Muscle layer of colon (tissue), 2 donors: ENCODE measurements around the gene C9orf72.
A peak's percentile ranks its signal among the peaks of the same experiment; 100 is the strongest.

Experiments
- H3K27ac ChIP-seq: one replicate; pipeline ENCODE4 v1.7.0; 2013; ENCODE audit warnings: low read depth, mild to moderate bottlenecking, low read length, moderate library complexity
- H3K27me3 ChIP-seq, 2 donors: one replicate each; pipeline ENCODE4 v1.7.0; 2013; ENCODE audit warnings: low read length in 2 of 2, mild to moderate bottlenecking in 2 of 2; ENCODE audit not compliant: insufficient read depth in 2 of 2, control insufficient read depth in 1 of 2
- H3K36me3 ChIP-seq: one replicate; pipeline ENCODE4 v1.7.0; 2013; ENCODE audit warnings: mild to moderate bottlenecking, low read length; ENCODE audit not compliant: insufficient read depth
- H3K4me1 ChIP-seq: one replicate; pipeline ENCODE4 v1.7.0; 2013; ENCODE audit warnings: mild to moderate bottlenecking, low read length; ENCODE audit not compliant: insufficient read depth
- H3K4me3 ChIP-seq, 2 donors: one replicate each; pipeline ENCODE4 v1.7.0; 2013; ENCODE audit warnings: low read length in 2 of 2, low read depth in 1 of 2, mild to moderate bottlenecking in 1 of 2, moderate library complexity in 1 of 2
- H3K9ac ChIP-seq: one replicate; pipeline ENCODE4 v1.7.0; 2013; ENCODE audit warnings: low read length
- H3K9me3 ChIP-seq: one replicate; pipeline ENCODE4 v1.7.0; 2013; ENCODE audit warnings: mild to moderate bottlenecking, low read length
- donor health status: abdominal sarcoma.
- donor health status: Adenocarcinoma of cecum.

C9orf72 gene

DNA sequence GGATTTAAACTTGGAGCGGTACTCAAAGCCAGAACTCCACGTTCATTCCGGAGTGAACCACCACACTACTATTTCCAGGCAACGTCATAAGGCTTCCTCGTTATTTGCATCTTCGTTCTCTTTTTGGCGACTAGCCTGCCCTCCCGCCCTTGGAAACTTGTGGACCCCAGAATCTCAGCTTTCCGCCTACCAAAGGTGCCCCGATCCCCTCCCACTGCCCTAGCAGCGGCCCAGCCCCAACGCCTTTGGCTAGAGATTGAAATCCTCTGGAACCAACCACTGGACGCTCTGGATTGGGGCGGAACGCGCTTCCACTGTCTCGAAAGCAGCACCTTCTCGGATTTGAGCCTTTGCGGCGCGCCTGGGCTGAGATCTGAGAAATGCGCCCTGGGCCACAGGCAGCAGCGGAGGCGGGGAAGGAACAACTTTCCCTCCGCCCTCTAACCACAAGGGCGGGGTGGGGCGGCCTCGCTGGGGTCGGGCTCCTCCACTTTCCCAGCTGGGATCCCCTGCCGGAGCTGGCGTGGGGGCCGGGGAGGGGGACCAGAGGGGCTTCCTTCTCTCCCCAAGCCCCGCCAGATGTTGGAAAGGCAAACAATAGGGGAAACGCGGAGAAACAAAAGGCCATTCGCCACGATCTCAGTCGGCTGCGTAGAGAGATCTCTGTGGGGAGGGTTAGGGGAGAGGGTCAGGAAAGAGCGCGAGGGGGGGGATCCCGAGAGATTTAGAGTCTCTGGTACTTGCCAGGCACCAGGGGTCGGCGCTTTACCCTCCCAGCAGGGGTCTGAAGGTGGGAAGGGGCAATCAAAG, 45.0 kb downstream of the C9orf72 start:
- H3K9ac ChIP-seq, result peak overlapping the region; percentile 93
- H3K9me3 ChIP-seq, result no peaks in the 10 kb centered on the region
- peak overlapping the region; percentile 87 to 88 for H3K4me3 ChIP-seq
- peaks cover 23% of the 10 kb centered on the region for H3K4me1 ChIP-seq
- peak overlapping the region; percentile 93 for H3K27ac ChIP-seq
- H3K27me3 ChIP-seq, result no peaks in the 10 kb centered on the region
- peaks cover 4% of the 10 kb centered on the region for H3K36me3 ChIP-seq

DNA sequence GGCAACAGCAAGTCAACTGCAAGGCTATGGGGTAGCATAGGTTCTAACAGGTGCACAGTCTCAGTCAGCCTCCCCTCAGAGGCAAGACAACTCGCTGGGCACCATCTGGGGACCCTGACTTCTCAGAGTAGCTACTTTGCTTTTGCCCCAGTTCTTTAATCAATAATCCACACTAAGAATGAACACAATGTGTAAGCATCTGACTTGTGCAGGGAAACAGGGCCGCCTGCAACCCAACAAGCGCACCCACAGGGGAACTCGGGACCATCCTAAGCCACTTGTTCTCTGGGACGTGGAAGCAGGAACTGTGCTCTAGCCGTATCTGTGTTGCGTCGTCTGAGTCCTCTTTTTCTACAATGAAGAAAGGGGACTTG, 45.6 kb downstream of the C9orf72 start:
- Histone ChIP-seq H3K27me3 (no peaks in the 10 kb centered on the region), H3K4me1 (peaks cover 23% of the 10 kb centered on the region), H3K36me3 (peaks cover 4% of the 10 kb centered on the region), H3K27ac (peak overlapping the region; percentile 93), H3K4me3 (peak overlapping the region; percentile 87 to 88), H3K9ac (peak overlapping the region; percentile 93), H3K9me3 (no peaks in the 10 kb centered on the region)

- no peaks in the 10 kb centered on the region for H3K27me3 ChIP-seq
- no peaks in the 10 kb centered on the region for H3K9me3 ChIP-seq
- H3K4me3 ChIP-seq, result no peak within 1 kb of the TSS
- H3K9ac ChIP-seq, result no peak within 1 kb of the TSS
- peaks cover 23% of the 10 kb centered on the region for H3K4me1 ChIP-seq
- H3K27ac ChIP-seq, result no peak within 1 kb of the TSS
- H3K36me3 ChIP-seq, result peaks cover 4% of the 10 kb centered on the region
These were observed 49.0 kb downstream of the C9orf72 start, which contains the start of gene IFNK for GRCh38 chr9:27524236-27524635. TSS of gene IFNK (plus strand) at chr9:27524290. CDS start at chr9:27524337, 47 bp downstream.

DNA sequence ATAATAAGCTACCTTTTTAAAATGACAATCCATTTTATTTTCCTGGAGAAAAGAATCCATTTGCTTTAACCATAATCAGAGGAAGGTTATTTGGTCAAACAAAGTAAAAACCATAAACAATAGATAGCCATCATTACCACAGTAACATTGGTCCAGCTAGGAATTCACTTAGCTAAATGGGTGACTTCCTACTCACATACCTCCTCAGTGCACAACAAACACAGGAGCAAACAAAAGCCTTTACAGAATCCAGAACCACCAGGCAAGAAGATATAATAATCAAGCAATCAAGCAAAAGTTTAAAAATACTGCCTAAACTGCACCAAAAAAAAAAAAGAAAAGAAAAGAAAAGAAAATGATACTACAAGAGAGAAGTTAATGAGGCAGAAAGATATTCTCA, 50.1 kb downstream of the C9orf72 start:
- no peak overlapping the region for H3K9ac ChIP-seq
- H3K4me1 ChIP-seq, result peaks cover 23% of the 10 kb centered on the region
- no peaks in the 10 kb centered on the region for H3K27me3 ChIP-seq
- H3K4me3 ChIP-seq, result no peak overlapping the region
- no peaks in the 10 kb centered on the region for H3K9me3 ChIP-seq
- H3K27ac ChIP-seq, result no peak overlapping the region
- H3K36me3 ChIP-seq, result peaks cover 4% of the 10 kb centered on the region

- no peak overlapping the region for H3K4me3 ChIP-seq
- H3K27me3 ChIP-seq, result no peaks in the 10 kb centered on the region
- H3K4me1 ChIP-seq, result peaks cover 4% of the 10 kb centered on the region
- no peak overlapping the region for H3K27ac ChIP-seq
- peaks cover 4% of the 10 kb centered on the region for H3K36me3 ChIP-seq
- no peaks in the 10 kb centered on the region for H3K9me3 ChIP-seq
- no peak overlapping the region for H3K9ac ChIP-seq
These were observed 52.3 kb downstream of the C9orf72 start for GRCh38 chr9:27520986-27521385.

GRCh38 chr9:27519466-27520465, 53.5 kb downstream of the C9orf72 start:
- H3K4me1 ChIP-seq, result peaks cover 2% of the 10 kb centered on the region
- no peaks in the 10 kb centered on the region for H3K27me3 ChIP-seq
- peaks cover 4% of the 10 kb centered on the region for H3K36me3 ChIP-seq
- no peaks in the 10 kb centered on the region for H3K9me3 ChIP-seq
- H3K4me3 ChIP-seq, result no peak overlapping the region
- H3K9ac ChIP-seq, result no peak overlapping the region
- H3K27ac ChIP-seq, result no peak overlapping the region

DNA sequence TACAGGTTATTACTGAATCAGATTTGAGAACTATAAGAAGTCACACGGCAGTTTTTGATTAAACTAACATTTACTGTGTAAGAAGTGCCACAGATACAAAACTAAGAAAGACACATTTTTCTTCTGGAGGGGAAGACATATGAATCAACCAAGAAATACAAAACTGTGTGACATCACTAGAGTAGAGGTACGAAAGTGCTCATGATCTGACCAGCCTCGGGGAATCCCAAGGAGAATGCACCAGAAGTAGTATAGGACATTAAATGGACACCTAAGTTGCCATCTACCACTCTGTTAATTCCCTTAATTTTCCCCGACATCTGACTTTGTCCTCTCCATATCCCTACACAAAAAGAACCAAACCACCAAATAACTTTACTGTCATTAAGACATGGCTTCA, 54.5 kb downstream of the C9orf72 start:
- no peak overlapping the region for H3K9ac ChIP-seq
- H3K4me3 ChIP-seq, result no peak overlapping the region
- H3K36me3 ChIP-seq, result no peaks in the 10 kb centered on the region
- H3K27me3 ChIP-seq, result no peaks in the 10 kb centered on the region
- H3K4me1 ChIP-seq, result peaks cover 9% of the 10 kb centered on the region
- H3K27ac ChIP-seq, result no peak overlapping the region
- no peaks in the 10 kb centered on the region for H3K9me3 ChIP-seq

DNA sequence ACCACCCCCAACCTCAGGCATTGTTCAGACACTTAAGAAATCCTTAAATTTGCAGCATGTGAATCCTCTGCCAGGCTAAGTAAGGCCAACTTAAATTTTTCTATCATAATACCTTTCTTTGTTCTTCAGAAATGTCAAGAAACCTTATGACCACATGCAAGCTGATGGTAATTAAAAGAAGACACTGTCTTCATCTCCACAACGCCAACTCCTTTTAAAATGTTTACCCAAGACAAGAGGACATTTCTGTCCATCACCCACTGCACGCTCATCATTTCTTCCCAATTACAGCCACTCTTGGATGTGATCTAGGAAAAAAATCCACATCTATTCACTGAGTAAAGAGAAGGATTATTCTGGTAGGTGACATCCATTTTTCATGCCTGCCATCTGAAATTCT, 55.3 kb downstream of the C9orf72 start:
- no peak overlapping the region for H3K27ac ChIP-seq
- no peaks in the 10 kb centered on the region for H3K36me3 ChIP-seq
- H3K9ac ChIP-seq, result no peak overlapping the region
- H3K4me1 ChIP-seq, result peaks cover 16% of the 10 kb centered on the region
- H3K27me3 ChIP-seq, result no peaks in the 10 kb centered on the region
- no peaks in the 10 kb centered on the region for H3K9me3 ChIP-seq
- H3K4me3 ChIP-seq, result no peak overlapping the region

GRCh38 chr9:27514551-27514950, 58.7 kb downstream of the C9orf72 start:
- H3K4me3 ChIP-seq, result no peak overlapping the region
- H3K27ac ChIP-seq, result peak overlapping the region; percentile 20
- no peak overlapping the region for H3K9ac ChIP-seq
- no peaks in the 10 kb centered on the region for H3K27me3 ChIP-seq
- H3K9me3 ChIP-seq, result no peaks in the 10 kb centered on the region
- no peaks in the 10 kb centered on the region for H3K36me3 ChIP-seq
- H3K4me1 ChIP-seq, result peaks cover 20% of the 10 kb centered on the region

- Histone ChIP-seq H3K9me3 (no peaks in the 10 kb centered on the region), H3K27me3 (no peaks in the 10 kb centered on the region), H3K9ac (no peak overlapping the region), H3K4me3 (no peak overlapping the region), H3K4me1 (peaks cover 20% of the 10 kb centered on the region), H3K27ac (no peak overlapping the region), H3K36me3 (no peaks in the 10 kb centered on the region)
These were observed 61.5 kb downstream of the C9orf72 start for GRCh38 chr9:27511771-27512170.

DNA sequence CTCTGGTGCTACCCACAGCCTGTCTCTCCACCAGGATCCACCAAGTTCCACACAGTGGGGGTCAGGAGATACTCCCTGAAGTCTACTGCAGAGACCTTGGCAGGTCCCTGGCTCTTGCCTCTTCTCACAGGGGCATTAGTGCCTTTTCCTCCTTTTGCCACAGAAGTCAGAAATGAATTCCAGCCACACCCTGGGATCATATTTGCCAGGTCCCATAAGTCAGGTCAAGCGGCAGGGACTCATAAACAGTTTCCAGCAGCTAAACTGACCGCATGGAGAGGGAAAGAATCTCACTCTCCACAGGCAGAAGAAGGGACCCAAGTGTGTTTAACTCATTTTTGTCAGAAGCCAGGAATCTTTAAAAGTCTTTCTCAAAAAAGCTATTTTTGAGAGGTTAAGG, 62.5 kb downstream of the C9orf72 start:
- H3K27ac ChIP-seq, result no peak overlapping the region
- no peak overlapping the region for H3K9ac ChIP-seq
- H3K9me3 ChIP-seq, result no peaks in the 10 kb centered on the region
- H3K36me3 ChIP-seq, result no peaks in the 10 kb centered on the region
- H3K4me3 ChIP-seq, result no peak overlapping the region
- H3K27me3 ChIP-seq, result no peaks in the 10 kb centered on the region
- H3K4me1 ChIP-seq, result peaks cover 20% of the 10 kb centered on the region
